AML-193 (cell line): ENCODE data around the gene STARD13.
"Not testable (repeated sequence)": the region's sequence is repeated elsewhere in the genome, so short reads cannot be mapped to it uniquely, and the experiment has no call there.

Experiments
- DNase-seq, 2 experiments: peaks; one replicate each; lab custom pipeline; 2025; lab: John Stamatoyannopoulos, UW

The STARD13 gene

DNA sequence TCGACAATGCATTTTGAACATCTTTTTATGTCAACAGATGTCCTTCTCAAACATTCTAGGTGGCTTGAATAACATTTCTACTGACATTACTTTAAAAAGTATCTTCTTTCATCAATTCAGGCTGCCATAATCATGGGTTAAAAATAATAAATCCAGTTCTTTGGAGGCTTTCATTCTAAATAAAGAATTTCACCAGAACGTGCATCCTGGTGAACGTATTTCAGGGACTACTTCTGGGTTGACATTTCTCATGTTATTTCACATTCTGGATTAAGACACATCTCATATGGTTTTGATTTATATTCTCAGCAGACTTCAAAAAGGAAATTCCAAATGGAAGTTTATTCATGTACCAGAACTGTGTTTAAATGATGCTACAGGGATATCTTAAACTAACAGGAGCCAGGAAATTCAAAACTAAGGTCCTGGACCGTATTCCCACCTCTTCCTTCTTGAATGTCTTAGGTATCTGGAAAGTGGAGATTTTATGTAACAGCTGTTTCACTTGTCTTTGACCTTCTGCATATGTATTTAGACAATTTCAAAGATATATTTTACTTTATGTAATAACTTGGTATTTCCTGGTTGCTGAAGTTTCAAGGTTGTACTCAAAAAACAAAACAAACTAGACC lies 107.2 kb downstream of the STARD13 start:
- no peak for DNase-seq

DNA sequence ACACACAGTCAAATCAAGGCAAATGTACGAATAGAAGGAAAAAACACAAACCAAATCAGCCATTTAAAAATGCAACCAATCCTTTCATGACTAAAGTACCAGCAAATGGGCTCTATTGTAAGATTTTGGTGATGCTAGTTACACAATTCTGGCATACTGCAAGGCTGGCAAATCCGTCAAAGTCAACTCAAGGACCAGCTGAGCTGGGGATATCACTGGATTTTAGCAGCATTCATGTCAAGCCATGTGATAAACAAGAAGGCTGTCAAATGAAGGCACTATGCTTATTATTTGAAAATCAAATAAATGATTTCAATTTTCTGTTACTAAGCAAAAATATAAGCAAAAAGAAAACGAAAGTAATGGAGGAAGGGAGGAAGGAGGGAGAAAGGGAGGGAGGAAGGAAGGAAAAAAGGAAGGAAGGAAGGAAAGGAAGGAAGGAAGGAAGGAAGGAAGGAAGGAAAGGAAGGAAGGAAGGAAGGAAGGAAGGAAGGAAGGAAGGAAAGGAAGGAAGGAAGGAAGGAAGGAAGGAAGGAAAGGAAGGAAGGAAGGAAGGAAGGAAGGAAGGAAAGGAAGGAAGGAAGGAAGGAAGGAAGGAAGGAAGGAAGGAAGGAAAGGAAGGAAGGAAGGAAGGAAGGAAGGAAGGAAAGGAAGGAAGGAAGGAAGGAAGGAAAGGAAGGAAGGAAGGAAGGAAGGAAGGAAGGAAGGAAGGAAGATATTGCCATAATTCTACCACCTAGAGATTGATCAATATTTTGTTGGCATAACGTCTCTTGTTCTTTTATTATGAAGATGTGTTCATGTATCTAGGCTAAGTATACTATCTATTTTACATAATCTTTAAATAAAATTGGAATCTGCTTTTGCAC lies 108.0 kb downstream of the STARD13 start:
- not testable (repeated sequence) for DNase-seq

DNA sequence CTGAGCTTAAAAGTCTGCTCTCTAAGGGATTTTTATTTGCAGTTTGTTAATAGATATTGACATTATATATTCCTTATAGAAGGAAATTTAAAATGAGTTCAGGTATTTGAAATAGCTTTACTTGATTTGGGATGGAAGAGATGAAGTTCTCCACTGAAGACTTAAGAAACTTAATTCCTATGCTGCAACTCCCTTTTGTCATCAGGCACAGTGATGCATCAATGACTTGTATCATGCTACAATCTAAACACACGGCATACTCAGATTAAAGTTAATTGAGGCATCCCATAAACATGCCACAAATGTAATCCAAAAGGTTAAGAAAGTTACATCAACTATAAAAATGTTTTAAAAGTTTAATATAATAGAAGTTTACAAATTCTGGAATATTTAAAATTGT lies 109.0 kb downstream of the STARD13 start:
- no peak for DNase-seq

DNA sequence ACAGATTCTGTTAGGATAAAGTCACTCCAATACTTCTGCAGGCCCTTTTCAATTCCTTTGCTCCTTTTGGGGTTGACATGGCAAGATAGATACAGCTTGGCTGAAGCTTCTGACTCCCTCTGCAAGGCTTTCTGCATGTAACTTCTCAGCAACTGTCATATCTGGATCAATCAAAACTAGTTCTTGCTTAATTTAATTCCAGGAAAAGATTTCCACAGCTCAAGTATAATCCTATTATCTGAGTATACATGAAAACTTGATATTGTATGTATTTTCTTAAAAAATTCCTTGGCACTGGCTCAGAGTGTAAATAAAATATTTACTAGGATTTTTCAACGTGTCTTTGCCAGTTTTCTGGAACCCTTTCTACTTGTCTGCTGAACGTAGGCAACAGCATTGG lies 109.6 kb downstream of the STARD13 start:
- no peak for DNase-seq

DNA sequence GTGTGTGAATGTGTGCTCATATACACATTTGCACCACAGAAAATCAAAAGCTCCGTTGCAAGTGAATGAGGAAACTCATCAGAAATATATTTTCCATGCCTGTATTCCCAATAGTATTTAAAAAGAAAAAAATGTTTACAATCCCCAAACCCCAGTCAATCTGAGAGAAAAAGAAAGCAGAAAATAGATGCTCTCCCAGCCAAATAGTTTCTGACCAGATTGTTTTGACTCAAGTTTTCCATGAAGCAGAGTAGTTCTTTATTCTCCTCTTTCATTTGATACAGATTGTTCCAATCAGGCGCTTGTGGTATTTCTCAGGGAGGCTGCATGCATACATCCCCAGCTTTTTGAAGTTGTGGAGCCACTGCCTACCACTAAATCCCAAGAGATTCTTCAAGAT lies 110.6 kb downstream of the STARD13 start:
- DNase-seq: no peak

DNA sequence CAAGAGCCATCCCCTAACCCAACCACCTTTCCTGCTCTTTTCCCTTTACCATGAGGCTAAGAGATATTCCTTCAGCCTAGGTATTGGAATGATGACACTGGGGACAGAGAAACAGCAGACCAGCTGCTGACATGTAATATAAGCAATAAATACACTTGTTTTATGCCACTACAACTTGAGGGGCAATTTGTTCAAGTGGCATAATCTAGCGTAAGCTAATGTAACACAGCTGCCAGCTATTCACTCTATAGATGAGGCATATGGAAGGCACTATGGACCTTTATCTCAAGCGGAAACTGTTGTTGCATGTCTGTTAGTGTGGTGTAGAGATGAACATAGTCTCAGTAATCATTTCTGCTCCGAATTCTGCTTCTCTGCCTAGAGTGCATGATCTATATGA lies 111.1 kb downstream of the STARD13 start:
- no peak for DNase-seq

DNA sequence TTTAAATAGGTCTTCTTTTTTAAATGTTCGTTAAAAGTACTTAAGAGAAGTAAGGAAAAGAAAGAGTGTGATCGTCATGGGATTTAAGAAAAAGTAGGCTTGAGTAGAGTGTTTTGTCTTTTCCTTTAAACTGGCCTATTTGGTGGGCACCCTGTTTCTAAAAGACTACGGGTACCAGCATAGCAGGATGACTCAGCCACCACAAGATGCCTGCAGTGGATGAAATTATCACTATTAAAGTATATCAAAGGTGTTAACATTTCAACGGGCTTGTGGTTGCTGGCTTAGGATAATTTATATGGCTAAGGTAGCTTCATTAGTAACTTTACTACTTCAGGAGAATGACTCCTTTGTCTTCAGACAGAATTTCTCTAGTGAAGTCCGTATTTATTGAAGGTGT lies 112.6 kb downstream of the STARD13 start:
- DNase-seq: no peak

DNA sequence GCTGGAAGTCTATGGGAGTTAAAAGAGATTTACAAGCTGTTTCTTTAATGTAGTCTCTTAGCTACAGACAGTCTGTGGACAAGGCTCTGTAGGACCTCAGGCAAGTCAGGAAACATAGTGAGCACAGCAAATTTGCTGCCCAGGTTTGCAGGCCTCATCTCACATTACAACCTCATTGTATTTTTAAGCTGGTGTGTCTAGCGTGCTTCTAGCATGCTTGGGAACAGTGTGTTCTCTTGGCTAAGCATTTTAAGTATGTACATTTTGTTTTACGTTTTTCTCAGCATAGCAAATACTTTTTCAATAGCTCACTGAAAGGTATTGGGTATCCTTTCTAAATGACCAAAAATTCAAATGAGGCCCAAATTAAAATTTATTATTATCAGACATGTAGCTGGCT lies 113.2 kb downstream of the STARD13 start:
- no peak for DNase-seq

DNA sequence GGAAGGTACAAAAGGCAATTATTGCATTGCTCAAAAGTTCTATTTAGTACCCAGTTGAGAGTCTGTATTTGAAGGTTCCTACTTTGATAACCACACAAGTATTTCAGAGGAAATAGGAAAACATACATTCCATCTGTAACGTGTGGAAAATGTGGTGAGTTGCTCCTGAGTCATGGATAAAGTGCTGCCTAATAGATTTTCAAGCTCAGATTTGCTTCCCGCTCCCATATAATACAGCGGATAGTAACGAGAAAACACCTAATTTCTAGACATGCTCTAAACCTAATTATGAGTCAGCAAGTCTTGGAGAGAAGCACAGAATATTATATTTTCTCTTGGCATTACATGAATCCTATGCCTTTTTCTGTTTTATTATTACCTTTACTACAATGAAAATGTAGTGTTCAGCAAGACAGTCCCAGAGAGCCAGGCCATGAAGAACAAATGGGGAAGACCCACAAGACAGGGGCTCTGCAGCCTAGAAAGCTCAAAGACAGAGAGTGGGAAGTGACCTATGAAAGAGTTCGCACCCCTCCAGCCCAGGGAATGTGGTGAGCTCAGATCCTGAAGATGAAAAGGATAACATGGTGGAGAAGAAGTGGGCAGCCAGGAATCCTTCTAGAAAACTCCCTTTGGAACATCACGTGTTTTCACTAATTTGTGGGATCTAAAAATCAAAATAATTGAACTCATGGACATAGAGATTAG lies 116.1 kb downstream of the STARD13 start:
- DNase-seq: no peak

DNA sequence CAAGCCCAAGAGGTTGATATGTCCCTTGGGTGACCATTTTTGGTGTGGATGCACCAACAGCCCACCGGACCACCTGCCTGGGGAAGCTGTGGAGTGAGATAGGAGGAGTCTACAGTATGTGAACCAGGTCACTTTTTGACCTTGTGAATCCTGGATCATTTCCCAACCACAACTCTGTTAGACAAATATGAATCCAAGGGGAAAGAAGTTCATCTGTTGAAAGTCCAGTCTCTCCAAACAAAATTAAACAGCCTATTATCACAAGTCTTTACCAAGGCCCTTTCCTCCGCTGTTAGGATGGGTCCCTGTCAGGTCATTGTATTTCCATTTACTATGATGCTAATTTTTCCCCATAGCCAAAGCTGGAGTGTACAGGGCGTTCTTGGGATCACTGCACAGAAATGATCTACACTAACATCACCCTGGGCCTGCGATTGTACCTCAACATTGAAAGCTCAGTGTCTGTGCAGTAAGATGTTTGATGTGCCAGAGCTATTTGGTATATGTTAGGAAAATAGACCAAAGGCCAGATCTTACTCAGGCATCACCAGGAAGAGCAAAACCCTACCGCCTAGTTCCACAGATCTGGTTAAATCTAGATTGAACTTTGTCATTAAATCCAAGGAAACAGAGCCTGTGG lies 117.1 kb downstream of the STARD13 start:
- no peak for DNase-seq

DNA sequence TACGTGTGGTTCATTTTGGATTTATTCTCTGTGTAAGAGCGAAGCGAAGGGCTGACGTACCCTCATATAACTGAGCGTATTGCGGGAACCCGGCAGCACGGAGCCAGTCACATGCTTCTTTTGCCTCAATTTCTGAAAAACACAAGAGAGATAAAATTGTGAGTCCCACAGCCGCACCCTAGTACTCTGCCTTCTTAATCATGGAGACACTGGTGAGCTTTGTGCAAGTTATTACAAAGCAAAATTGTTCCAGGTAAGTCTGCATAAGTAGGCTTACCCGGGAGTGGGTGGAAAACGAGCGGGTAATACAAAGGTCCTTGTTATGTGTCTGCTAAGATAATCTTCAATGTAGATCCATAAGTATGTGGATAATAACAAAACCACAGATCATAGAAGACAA lies 118.1 kb downstream of the STARD13 start:
- DNase-seq: no peak

DNA sequence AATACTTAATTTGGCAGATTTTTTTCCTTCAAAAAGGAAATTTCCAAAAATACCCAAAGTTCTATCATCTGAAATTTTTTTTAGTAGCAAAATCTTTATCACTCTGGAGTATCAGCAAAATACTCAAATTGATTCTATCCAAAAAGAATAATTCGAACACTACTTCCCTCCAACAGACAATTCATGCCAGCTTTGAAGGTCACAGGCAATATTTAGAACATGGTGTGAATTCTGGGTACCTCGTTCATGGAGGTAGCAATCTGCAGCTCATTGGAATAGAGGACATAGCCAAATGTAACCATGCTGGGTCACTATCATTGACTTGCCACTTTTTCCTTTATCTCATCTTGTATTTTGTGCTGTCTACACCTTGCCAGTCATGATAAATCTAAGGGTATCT lies 119.8 kb downstream of the STARD13 start:
- no peak for DNase-seq

DNA sequence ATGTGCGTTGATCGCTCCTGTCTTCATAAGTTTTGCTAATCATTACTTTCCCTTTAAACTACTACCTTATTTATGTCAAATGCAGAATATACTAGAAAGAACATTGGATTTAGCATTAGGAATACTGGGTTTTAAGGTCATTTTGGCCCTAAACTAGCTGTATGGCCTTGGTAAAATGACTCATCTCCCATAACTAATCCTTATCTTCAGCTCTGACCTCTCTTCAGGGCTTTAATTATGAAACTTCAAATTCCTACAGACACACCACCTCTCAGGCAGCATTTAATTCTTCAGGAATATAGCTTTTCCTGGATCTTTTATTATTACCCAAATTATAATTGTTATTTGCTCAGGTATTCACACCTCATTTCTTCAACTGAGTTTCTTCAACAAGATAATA lies 121.2 kb downstream of the STARD13 start:
- DNase-seq: no peak

DNA sequence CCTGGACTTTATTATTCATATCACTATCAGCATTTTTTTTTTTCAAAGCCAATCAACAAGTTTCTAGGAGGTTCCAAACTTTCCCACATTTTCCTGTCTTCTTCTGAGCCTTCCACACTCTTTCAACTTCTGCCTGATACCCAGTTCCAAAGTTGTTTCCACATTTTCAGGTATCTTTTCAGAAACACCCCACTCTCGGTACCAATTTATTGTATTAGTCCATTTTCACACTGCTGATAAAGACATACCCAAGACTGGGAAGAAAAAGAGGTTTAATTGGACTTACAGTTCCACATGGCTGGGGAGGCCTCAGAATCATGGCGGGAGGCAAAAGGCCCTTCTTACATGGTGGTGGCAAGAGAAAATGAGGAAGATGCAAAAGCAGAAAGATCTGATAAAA lies 122.8 kb downstream of the STARD13 start:
- not testable (repeated sequence) for DNase-seq

DNA sequence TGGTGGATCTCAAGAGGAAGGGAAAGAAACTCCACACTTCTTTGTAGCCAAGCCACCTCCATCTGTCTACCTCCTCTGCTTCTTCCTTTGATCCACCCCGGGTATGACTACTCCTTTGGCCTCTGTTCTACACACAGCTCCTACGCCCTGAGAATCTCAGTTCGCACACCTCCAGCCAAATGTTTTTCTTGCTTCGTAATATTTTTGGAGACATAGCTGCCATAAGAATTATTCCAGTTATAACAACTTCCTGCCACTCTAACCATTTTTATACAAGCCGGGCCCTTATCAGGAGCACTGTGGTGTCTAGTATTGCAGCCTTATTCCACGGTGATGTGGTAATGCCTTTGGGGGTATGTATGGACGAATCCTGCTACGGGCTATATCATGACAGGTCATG lies 126.7 kb downstream of the STARD13 start:
- no peak for DNase-seq

DNA sequence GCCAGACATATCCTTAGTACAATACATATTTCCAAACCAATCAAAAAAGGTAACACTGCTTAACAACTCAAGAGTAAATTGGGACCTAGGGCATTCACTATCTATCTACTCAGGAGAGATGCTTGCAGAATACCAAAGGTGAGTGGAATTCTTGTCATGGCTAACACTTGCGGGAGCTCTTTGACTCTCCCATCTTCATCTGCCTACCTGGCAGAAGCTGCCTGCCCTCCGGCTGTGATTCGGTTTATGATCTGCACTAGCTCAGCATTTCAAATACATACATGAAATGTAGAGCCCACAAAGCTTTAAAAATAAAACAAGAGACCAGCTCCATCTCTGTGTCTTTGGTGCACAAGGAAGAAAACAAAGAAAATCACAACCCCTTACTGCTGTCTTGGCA lies 127.3 kb downstream of the STARD13 start:
- DNase-seq: no peak

DNA sequence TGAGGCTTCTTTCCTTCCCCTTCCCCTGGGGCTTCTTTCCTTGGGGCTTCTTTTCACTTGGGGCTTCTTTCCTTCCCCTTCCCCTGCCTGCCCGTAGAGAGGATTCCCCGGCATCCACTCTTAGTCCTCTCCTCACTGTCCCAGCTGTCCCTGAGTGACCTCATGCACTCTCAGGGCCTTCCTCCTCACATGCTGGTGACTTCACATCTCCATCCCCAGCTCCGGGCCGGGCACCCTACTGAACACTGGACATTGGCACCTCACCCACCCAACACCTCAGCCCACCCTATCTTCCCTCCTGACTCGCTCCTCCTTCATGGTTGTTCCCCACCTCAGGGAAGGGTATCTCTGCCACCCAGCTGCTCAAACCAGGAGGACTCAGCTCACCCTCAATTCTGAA lies 130.6 kb downstream of the STARD13 start:
- no peak for DNase-seq

DNA sequence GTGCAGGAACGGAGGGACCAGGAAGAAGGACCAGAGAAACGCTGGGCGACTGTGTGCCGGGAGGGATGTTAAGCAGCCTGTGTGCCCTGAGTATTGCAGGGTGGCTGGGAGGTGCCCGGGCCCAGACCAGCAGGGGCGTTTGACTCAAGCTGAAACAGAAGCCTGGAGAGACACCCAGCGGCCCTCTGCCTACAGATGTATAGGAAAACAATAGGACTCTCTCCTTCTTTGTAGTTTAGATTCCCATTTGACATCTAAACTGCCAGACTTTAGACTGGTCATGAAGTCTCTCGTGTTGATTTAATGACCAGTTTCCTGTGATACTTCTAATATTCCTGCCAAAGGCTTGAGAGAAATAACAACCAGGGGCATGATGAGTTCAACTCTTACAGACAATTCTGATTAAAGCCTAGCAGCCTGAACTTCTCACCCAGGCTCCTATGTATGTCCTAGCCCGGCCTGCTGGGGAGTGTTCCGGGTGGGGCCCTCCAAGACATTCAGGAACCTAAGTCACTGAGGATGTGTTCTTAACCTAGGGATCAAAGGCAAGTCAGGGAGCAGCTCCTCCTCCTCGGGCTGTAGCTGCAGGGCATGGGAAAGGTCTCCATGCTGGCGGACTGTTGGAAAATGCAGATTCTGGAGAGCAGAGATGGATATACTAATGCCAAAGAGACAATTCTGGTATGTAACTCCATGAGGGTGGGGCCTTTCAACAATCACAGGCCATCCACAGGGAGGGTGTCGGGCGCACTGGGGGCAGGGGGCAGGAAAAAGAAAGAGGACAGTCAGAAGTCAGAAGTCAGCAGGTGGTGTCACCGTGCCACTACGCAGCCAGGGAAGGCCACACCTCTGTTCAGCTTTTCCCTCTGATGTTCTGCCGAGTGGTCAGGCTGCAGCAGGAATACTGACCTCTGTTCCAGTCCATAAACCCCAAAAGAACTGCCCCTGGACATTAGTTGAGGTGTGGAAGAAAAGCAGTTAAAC lies 131.8 kb downstream of the STARD13 start:
- no peak for DNase-seq

DNA sequence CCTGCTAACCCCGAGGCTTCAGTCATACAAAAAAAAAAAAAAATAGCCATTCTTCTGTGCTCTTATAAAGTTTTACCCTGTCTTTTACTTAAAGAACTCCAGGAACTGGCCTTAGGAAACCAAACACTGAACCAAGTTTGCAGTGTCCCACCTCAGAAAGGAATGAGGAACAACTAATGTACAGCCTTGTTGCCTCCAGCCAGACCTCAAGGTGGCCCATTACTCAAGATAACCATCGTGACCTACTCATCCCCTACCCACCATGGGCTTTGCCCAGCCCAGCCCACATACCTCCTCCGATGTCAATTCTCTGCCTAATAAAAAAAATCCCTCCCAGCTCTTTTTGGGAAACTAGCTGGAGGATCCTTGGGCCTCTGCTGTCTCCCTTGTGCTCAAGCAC lies 133.2 kb downstream of the STARD13 start:
- DNase-seq: no peak

DNA sequence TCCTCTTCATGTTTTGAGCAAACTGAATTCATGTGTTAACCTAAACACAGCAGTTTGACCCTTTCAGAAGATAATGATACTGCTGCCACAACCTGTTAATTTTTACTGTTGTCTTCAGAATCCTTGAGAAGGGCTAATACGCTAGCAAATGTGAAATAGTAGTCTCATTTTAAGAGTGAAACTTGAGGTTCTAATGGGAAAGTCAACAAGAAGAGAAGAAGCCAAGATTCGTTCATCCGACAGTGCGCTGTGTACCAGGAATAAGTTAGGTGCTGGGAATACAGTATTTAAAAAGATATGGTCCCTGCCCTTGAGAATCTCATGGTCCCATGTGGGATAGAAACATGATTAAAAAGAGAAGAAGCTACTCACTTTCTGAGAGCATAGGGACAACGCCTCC lies 134.9 kb downstream of the STARD13 start:
- DNase-seq: no peak

DNA sequence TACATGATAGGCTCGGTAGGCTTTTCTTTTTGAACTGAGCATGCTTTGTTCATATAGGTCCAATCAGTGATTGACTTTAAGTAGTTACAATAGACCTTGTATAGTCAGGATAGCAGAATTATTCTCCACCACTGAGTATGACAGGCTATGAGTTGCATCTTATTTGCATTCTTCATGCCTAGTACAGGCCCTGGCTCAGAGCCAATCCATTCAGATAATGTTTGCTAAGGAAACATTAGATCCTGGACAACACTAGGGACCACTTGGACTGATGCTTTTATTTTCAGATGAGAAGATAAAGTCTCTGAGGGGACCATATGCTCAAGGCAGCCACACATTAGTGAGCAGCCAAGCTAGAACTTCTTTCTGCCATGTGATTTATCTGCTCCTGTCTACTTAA lies 135.4 kb downstream of the STARD13 start:
- no peak for DNase-seq
